Coronary artery (tissue), 2 donors: ENCODE results near the gene ADAMTSL4.

ENCODE experiments used
- DNase-seq: peaks from one replicate; pipeline ENCODE4 v3.0.0-alpha.2; 2017; ENCODE audit warnings: low spot score
- H3K27ac ChIP-seq, 2 donors: fragments of 200-600 bp; sonication (generic); one replicate each; pipeline ENCODE4 v1.5.1; 2016 to 2019
- H3K4me3 ChIP-seq: fragments of 200-600 bp; sonication (generic); 2 replicates; pipeline ENCODE4 v1.5.1; 2016; ENCODE audit warnings: mild to moderate bottlenecking, moderate library complexity
- TF ChIP-seq, protein P1 (sequence below): fragments of 200-600 bp; sonication (generic); IDR thresholded peaks from one replicate; pipeline ENCODE4 v1.5.1; 2019; ENCODE audit warnings: antibody characterized with exemption

Gene ADAMTSL4

DNA sequence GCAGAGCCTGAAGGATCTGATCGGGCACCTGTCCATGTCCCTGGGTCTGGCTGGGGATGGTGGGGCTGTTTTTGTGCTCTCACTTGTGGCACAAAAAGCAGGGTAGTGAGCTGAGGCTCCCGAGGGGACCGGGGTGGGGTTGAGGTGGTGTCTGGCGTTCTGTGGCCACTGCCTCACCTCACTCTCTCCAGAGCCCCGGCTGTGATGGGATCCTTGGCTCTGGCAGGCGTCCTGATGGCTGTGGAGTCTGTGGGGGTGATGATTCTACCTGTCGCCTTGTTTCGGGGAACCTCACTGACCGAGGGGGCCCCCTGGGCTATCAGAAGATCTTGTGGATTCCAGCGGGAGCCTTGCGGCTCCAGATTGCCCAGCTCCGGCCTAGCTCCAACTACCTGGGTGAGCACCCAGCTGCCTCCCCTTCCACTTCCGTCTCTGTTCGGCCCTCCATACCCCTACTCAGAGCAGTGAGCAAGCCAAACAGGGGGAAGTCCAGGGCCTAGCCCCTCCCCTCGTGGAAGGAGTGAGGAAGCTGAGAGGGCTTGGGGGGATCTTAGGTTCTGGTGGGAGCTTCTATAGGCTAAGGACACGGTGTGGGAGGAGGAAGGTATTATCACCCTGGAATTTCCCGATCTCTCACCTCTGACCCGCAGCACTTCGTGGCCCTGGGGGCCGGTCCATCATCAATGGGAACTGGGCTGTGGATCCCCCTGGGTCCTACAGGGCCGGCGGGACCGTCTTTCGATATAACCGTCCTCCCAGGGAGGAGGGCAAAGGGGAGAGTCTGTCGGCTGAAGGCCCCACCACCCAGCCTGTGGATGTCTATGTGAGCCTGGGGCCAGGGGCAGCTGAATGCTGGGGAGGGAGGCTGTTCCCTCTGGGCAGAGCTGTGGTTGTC is 7.0 kb downstream of the ADAMTSL4 start:
- no peak overlapping the region for H3K4me3 ChIP-seq
- TF ChIP-seq, protein P1, sequence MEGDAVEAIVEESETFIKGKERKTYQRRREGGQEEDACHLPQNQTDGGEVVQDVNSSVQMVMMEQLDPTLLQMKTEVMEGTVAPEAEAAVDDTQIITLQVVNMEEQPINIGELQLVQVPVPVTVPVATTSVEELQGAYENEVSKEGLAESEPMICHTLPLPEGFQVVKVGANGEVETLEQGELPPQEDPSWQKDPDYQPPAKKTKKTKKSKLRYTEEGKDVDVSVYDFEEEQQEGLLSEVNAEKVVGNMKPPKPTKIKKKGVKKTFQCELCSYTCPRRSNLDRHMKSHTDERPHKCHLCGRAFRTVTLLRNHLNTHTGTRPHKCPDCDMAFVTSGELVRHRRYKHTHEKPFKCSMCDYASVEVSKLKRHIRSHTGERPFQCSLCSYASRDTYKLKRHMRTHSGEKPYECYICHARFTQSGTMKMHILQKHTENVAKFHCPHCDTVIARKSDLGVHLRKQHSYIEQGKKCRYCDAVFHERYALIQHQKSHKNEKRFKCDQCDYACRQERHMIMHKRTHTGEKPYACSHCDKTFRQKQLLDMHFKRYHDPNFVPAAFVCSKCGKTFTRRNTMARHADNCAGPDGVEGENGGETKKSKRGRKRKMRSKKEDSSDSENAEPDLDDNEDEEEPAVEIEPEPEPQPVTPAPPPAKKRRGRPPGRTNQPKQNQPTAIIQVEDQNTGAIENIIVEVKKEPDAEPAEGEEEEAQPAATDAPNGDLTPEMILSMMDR: no peak
- DNase-seq: peak; percentile 71
- peak overlapping the region in 1 of 2 donors; percentile 53 for H3K27ac ChIP-seq

DNA sequence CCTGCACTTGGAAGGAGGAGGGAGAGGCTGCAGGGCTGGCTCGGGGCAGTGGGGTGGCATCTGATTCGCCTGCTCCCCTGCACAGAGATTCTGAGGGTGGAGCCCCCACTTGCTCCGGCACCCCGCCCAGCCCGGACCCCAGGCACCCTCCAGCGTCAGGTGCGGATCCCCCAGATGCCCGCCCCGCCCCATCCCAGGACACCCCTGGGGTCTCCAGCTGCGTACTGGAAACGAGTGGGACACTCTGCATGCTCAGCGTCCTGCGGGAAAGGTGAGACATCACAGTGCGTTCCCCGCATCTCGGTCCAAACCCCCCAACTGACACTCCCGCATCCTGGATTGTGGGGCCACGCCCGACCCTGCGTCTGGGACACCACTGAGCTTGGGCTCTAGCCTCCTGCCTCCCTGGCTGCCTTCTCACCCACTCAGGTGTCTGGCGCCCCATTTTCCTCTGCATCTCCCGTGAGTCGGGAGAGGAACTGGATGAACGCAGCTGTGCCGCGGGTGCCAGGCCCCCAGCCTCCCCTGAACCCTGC is 7.9 kb downstream of the ADAMTSL4 start:
- Histone ChIP-seq H3K4me3 (no peak overlapping the region), H3K27ac (peak overlapping the region in 1 of 2 donors; percentile 20)
- DNase-seq: peak; percentile 77
- TF ChIP-seq, protein P1: no peak

DNA sequence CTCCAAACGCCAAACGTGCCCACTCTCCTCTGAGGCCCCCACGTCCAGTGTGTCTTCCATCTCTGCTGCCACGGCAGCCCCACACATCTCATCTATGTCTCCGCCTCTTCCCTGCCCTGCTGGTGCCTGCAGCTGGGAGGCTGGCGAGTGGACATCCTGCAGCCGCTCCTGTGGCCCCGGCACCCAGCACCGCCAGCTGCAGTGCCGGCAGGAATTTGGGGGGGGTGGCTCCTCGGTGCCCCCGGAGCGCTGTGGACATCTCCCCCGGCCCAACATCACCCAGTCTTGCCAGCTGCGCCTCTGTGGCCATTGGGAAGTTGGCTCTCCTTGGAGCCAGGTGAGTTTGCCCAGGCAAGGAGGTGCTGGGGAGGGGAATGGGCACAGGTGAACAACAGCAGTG is 8.6 kb downstream of the ADAMTSL4 start:
- TF ChIP-seq, protein P1: no peak
- Histone ChIP-seq H3K27ac (peak overlapping the region; percentile 20 to 32), H3K4me3 (no peak overlapping the region)
- peak; percentile 73 for DNase-seq

DNA sequence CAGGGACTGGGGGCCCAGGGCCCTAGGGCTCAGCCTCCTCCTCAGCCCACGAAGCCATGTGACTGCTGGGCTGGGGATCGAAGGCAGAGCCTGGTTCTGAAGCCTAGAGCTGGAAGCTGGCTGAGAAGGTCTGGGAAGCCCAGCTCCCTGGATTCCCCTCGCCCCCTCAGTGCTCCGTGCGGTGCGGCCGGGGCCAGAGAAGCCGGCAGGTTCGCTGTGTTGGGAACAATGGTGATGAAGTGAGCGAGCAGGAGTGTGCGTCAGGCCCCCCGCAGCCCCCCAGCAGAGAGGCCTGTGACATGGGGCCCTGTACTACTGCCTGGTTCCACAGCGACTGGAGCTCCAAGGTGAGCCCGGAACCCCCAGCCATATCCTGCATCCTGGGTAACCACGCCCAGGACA is 9.1 kb downstream of the ADAMTSL4 start:
- H3K27ac ChIP-seq: peak overlapping the region; percentile 32 to 98
- TF ChIP-seq, protein P1: no peak

DNA sequence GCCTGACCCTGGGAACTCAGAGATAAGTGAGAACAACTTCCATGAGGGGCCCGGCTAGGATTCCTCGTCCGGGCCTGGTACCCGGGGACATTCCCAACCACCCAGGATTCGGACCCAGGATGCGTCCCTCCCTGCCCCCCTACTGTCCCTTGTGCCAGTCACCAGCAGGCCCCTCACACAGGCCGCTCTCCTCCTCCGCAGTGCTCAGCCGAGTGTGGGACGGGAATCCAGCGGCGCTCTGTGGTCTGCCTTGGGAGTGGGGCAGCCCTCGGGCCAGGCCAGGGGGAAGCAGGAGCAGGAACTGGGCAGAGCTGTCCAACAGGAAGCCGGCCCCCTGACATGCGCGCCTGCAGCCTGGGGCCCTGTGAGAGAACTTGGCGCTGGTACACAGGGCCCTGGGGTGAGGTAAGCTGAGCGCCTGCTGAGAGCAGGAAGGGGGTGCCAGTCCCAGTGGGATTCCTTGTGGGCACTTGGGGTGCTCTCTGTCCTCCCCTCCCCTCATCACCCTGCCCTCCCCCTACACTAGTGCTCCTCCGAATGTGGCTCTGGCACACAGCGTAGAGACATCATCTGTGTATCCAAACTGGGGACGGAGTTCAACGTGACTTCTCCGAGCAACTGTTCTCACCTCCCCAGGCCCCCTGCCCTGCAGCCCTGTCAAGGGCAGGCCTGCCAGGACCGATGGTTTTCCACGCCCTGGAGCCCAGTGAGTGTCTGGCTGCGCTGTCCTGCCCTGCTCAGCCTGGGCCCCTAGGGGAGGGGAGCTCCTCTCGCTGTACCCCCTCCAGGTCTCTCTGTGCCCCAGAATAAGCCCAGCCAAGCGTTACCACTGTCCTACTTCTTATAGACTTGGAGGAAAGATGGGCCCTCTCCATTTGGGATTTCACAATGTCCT is 9.8 kb downstream of the ADAMTSL4 start:
- peak overlapping the region; percentile 98 to 99 for H3K27ac ChIP-seq

More for the DNA sequence above, 9.1 kb downstream of the ADAMTSL4 start:
- peak overlapping the region; percentile 73 for H3K4me3 ChIP-seq
- DNase-seq: peak; percentile 77

DNA sequence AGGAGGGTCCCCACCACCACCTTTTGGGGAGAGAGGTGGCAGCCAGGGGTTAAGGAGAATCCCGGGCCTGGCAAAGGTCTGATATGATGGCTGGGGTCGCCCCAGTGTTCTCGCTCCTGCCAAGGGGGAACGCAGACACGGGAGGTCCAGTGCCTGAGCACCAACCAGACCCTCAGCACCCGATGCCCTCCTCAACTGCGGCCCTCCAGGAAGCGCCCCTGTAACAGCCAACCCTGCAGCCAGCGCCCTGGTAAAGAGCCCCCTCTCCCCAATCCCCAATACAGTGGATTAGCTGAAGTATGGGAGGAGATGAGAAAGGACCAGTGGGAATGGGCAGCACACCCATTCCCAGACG is 10.4 kb downstream of the ADAMTSL4 start:
- DNase-seq: no peak
- H3K4me3 ChIP-seq: peak overlapping the region; percentile 73
- H3K27ac ChIP-seq: peak overlapping the region; percentile 98 to 99
- TF ChIP-seq, protein P1: no peak

More for the DNA sequence above, 9.8 kb downstream of the ADAMTSL4 start:
- TF ChIP-seq, protein P1: no peak
- peak; percentile 84 for DNase-seq
- peak overlapping the region; percentile 73 for H3K4me3 ChIP-seq
